Measurements from ENCODE around the gene TBC1D5.
"Not testable (repeated sequence)": the region's sequence is repeated elsewhere in the genome, so short reads cannot be mapped to it uniquely, and the experiment has no call there.

Gene TBC1D5

DNA sequence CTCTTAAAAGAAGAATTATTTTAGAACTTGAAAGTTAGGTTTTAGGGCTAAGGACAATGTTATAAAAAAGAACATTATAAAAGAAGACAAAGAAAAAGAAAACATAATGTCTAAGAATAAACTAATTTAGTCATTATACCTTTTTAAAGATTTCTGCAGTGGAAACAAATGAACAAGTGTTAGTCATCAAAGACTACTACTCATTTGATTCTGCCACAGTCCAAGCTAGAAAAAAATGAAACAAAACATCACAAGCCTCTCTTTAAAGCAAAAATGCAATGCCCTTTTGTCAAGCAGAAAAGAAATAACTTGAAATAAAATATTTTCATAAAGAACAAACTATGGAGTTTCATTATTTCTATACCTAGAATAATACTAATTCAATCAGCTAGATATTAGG, 102.0 kb downstream of the TBC1D5 start:
- DNase-seq: peak; percentile 24

- peak; percentile 94 for DNase-seq
Observed at GRCh38 chr3:17639765-17640164, 102.7 kb downstream of the TBC1D5 start.

GRCh38 chr3:17639257-17639656, 103.2 kb downstream of the TBC1D5 start:
- DNase-seq: peak; percentile 85

- DNase-seq: peak; percentile 33
Observed at GRCh38 chr3:17638356-17638755, 104.1 kb downstream of the TBC1D5 start.

DNA sequence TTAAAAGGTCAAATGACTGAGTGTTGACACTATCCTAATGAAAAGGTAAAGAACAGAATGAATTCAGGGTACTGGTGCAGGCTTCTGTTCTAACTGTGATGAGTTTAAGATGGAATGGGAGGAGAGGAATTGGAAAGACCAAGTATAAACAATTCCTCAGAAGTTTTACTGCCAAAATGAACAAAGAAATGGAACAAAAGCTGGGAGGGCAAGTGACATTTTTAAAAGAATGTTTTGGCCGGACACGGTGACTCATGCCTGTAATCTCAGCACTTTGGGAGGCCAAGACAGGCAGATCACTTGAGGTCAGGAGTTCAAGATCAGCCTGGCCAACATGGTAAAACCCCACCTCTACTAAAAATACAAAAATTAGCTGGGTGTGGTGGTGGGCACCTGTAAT, 106.8 kb downstream of the TBC1D5 start:
- DNase-seq: peak; percentile 17

- no peak for DNase-seq
Observed at GRCh38 chr3:17634964-17635363, 107.5 kb downstream of the TBC1D5 start.

DNA sequence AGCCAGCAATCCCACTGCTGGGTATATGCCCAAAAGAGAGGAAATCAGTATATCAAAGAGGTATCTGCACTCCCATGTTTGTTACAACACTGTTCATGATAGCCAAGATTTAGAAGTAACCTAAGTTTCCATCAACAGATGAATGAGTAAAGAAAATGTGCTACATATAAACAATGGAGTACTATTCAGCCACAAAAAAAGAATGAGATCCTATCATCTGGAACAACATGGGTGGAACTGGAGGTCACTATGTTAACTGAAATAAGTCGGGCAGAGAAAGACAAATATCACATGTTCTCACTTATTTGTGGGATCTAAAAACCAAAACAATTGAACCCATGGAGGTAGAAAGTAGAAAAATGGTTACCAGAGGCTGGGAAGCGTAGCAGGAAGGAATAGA, 108.2 kb downstream of the TBC1D5 start:
- DNase-seq: no peak

- peak; percentile 66 for DNase-seq
Observed at GRCh38 chr3:17632401-17633100, 109.9 kb downstream of the TBC1D5 start.

DNA sequence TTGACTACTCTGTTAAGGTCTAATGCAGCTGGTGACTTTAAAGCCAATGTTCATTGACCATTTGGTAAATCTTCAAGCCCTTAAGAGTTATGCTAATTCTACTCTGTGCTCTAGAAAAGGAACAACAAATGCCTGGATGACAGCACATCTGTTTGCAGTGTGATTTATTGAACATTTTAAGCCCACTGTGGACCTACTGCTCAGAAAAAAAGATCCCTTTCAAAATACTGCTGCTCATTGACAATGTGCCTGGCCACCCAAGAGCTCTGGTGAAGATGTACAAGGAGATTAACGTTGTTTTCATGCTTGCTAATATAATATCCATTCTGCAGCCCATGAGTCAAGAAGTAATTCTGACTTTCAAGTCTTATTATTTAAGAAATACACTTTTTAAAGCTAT, 110.8 kb downstream of the TBC1D5 start:
- peak; percentile 48 for DNase-seq

- peak; percentile 19 for DNase-seq
Observed at GRCh38 chr3:17629400-17629799, 113.0 kb downstream of the TBC1D5 start.

DNA sequence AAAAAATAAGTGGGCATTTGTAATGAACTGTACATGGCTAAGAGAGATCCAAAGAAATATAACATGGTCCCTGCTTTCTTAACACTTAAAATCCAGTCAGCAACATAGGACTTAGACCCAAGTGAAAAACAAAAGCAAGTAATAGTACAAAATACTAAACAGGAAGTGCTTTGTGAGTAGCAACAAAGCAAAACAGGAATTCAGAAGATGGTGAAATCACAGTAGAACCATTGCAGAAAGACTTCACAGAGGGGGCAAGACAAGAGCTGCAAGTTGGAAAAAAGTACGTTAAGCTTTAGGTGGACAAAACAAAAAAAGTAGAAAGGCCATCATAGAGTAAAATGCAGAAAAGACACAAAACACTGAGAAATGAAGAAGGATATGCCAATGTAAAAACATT, 116.0 kb downstream of the TBC1D5 start:
- DNase-seq: no peak

DNA sequence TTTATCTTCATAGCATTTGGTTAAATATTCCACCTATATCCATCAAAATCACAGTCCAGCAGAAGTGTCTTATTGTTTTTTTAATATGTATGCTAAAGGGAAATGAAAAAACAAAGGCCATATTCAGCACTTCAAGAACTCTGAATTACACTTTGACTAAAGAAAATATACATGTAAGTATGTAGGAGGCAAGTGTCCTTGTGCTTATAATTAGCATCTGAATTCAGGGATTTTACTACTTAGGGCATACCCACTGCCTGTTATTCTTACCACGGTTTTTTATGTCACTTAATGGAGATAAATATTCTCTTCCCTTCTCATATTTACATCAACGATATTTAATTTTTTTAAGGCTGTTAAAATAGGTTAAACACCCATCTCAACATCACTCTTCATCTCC, 117.3 kb downstream of the TBC1D5 start:
- no peak for DNase-seq

DNA sequence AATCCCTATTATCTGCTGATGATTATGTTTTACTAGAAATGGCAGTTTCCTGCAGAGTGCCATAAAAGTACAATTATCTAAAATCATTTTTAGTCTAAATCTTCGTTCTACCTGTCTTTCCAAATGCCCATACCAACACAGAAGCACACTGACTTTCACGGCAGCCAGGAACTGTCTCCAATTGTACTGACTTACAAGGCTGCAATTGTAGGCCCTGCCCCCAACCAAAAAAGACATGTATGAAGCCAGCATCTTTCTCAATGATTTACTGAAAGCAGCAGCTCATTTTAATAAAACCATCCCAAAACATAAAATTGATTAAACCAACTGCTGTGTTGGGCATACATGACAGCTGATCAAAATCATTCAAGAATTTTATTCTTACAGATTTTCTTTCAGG, 119.0 kb downstream of the TBC1D5 start:
- DNase-seq: no peak

DNA sequence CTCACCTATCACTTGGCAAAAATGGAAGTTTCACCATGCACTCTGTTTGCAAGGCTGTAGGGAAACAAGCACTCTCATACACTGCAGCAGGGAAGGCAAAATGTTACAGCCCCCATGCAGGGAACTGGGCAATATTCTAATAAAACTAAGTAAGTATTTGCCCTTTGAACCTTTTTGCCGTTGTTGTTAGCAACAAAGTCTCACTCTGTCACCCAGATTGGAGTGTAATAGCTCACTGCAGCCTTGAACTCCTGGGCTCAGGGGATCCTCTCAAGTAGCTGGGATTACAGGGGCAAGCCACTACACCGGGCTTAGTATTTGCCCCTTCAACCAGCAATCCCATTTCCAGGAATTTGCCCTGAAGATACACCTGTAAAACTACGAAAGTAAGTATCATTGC, 122.5 kb downstream of the TBC1D5 start:
- DNase-seq: no peak

- DNase-seq: not testable (repeated sequence)
Observed at GRCh38 chr3:17613017-17613416, 129.4 kb downstream of the TBC1D5 start.

DNA sequence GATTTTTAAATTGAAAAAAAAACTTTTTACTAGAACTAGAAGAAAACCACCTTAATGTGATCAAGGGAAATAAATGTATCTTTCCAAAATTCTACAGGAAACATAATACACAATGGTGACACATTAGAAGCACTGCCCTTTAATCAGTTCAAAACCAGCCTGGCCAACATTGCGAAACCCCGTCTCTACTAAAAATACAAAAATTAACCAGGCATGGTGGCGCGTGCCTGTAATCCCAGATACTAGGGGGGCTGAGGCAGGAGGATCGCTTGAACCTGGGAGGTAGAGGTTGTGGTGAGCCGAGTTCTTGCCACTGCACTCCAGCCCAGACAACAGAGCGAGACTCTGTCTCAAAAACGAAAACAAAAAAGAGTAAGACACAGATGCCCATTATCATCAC, 134.5 kb downstream of the TBC1D5 start:
- DNase-seq: no peak

DNA sequence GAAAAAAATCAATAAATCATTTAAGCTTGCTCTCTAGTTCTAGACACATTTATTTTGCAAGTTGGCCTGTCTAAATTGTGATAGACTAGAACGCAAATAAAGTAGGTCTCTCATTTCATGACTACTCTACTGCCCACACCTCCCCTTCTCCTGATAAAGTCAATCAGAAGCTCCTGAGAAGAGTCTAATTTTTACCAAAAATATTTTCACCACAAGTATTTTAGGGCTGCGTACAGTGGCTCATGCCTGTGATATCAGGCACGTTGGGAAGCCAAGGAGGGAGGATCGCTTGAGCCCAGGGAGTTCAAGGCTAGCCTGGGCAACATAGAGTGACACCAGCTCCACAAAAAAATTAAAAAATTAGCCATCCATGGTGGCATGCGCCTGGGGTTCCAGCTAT, 136.5 kb downstream of the TBC1D5 start:
- DNase-seq: no peak

DNA sequence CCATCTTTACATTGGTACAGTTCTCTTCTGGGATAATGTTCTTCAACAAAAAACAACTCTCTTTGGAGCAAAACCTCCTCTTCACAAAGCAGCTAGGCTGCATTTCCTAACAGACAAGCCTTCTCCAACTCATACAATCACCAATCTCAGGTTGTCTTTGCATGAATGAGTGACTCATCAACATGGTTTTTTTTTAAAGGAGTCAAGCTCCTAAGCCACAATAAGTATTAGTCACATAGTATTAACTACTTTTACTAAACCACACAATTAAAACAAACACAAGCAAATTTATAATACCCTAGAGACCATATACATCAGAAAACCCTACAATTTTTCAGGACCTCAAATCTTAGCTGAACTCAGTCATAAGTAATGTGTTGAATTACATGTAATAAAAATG, 137.4 kb downstream of the TBC1D5 start:
- peak; percentile 94 for DNase-seq

- DNase-seq: peak; percentile 9
Observed at GRCh38 chr3:17602126-17602525, 140.3 kb downstream of the TBC1D5 start.

GRCh38 chr3:17592956-17593355, 149.5 kb downstream of the TBC1D5 start:
- no peak for DNase-seq

GRCh38 chr3:17590465-17590864, 152.0 kb downstream of the TBC1D5 start:
- DNase-seq: no peak

- no peak for DNase-seq
Observed at GRCh38 chr3:17589888-17590287, 152.5 kb downstream of the TBC1D5 start.

- no peak for DNase-seq
Observed at GRCh38 chr3:17588422-17588821, 154.0 kb downstream of the TBC1D5 start.

GRCh38 chr3:17585394-17586325, 156.8 kb downstream of the TBC1D5 start:
- DNase-seq: no peak
